HG03571 (cell line): Measurements from ENCODE around the gene DRD3.

Experiments used
- ATAC-seq: cut with Tn5 transposase; IDR thresholded peaks from one replicate; pipeline ENCODE4 v1.9.1; 2021; ENCODE audit not compliant: unreplicated experiment

The DRD3 gene

DNA sequence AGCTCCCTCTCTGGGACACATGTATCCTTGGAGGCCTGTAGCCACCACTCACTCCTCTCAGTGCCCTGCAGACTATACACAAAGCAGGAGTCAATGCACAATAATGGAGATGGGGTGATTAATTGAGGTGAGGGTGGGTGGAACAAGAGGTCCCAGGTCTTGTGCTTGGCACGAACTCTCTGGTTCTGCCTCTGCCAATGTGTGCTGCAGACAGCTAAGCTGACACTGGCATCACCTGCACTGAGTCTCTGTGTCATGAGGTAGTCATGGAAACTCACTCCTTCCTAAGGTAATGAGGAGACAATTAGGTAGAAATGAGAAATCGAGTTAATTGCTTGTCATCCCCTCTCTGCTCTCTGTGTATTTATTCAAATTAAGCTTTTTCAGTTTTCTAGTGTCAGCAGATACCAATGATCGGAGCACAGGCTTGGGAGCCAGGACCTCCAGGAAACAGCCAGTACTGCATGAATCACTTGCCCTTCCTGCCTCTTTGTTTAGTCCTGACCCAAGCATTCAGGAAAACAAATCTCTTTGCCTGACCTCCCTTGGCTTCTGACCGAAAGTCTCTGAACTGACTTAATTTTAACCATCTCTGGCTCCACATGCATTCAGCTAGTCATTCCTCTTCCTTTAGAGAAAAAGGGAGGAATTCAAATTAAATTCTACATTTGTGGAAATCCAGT, 56.7 kb downstream of the DRD3 start:
- no peak for ATAC-seq

DNA sequence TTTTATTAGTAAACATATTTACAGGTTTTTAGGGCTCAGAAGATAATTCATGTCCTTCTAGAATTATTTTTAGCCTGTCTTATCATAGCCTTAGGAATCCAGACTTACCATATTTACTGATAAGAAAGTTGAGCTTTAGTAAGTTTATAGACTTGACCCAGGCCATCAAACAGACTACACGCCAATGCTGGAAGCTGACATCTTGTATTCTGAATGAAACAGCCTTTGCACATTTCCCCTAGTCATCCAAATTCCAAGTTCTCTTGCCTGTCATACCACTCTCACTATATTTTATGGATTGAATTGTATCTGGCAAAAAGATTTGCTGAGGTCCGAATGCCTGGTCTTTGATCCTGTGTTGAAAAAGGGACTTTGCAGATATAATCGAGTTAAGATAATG, 58.6 kb downstream of the DRD3 start:
- ATAC-seq = no peak

DNA sequence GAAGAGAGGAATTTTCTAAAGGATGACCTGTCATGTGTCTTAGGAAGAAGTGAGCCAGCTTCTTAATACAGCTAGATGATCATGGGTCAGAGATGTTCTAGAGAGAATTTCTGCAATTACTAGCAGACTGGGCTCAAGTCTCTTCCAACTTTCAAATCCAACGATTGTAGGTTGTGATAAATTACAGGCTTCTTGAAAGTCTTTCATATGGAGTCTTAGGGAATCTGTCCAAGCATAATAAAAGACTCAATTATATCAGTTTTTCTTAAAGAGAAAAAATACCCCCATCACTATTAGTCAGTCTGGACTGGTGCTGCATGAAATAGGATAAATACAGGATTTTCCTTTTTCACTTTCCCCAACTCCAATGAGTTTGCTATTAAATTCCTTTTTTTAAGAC, 59.1 kb downstream of the DRD3 start:
- no peak for ATAC-seq

DNA sequence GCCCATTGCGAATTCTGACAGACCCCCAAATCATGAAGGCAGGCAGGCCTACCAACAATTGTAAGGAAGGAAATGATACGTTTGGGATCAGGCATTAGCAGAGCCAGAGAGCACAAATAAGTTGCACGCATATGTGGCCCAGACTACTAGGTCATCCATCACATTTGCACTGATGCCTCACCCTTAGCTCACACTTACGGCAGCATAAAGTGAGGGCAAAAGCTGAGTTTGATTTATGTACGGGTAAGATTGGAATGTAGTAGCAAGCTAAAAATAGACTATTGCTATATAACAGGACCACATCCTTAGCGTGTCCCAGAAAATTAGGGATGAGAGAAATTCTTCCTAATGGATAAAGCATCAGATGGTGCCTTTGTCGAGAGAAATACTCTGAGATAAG, 63.7 kb downstream of the DRD3 start:
- no peak for ATAC-seq

DNA sequence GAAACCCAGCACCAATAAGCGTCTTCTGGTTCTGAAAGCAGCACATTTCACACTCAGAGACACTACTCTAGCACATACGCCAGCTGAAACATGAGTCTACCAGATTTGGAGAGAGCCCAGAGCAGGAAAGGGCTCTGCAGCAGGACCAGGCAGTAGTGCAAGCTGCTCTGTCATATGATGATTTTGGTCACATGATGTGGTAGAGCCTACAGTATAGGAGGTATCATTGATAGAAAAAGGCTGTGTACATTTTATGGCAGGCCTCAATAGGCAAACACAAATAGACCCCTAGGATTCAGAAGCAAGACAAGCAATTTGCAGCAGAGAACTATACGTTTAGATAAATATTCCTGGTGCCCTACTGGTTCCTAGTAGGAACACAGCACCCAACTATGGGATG, 64.1 kb downstream of the DRD3 start:
- ATAC-seq = no peak

DNA sequence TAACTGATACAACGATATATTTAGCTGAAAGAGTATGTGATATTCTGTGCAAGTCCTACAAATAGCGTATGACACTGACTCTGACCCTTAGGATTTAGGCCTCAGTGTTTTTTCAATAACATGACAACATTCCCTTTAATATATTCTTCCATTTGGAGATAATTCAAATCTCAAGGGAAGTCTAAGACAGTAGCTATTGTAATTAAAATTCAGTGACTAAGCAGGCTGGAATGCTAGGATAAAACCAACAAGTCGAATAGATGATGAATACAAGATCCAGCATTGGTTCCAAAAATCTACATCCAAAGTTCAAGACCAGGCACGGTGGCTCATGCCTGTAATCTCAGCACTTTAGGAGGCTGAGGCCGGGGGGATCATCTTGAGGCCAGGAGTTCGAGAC, 66.2 kb downstream of the DRD3 start:
- no peak for ATAC-seq

DNA sequence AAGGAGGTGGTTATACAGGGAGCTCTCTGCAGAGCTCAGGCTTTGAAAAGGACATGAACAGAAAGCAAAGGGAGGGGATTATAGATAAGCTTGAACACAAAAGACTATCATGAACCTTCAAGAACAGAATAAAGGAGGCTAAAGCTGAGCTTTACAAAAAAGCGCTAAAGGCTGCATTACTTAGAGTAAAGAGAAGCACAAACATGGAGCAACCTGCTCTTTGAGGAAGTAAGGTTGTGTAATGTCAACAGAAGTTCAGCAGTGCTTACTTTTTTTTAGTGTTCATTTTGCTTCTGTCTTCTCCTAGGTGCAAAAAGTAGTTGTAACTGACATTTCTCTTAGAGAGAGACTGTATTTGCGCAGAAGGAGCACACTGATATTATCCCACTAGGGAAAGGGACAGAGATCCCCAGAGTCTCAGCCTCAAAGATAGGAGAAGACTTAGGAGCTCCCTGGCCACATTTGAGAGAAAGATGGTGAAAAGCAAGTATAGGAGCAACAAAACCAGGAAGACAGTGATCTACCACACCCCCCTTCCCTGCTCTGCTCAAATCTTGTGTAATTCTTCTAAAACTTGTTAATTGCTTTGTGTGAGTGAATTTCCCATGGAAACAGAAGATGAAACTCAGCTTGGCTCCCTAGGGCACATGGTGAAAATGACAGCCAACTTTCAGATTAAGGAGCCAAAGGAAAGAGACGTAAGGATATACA, 67.6 kb downstream of the DRD3 start:
- no peak for ATAC-seq

DNA sequence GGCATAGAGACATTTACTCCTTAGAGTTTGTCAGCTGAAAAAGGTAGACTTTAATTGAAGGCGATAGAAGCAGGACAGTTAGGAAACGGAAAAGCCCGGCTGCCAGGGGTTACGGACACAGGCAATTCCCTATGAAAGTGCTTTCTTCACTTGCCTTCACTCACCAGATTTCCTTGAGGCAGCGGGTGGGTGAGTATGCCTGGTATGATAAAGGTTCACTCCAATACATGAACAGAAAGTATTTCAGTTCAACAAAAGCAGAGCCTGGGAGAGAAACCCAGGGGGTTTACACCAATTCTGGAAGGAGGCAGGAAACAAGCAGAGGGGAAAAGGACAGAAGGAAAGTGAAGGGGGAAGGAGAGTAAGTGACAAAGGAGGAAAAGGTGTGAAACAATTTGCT, 68.4 kb downstream of the DRD3 start:
- no peak for ATAC-seq

DNA sequence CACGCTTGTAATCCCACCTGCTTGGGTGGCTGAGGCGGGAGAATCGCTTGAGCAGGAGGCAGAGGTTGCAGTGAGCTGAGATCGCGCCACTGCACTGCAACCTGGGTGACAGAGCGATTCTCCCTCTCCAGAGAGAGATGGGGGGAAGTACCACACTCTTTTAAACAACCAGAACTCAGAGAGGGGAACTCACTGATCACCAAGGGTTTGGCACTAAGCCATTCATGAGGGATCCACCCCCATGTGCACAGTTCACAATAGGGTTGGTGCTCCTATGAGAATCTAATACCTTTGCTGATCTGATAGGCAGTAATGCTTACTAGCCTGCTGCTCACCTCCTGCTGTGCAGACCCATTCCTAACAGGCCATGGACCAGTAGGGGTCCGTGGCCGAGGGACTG, 70.7 kb downstream of the DRD3 start:
- ATAC-seq = no peak

DNA sequence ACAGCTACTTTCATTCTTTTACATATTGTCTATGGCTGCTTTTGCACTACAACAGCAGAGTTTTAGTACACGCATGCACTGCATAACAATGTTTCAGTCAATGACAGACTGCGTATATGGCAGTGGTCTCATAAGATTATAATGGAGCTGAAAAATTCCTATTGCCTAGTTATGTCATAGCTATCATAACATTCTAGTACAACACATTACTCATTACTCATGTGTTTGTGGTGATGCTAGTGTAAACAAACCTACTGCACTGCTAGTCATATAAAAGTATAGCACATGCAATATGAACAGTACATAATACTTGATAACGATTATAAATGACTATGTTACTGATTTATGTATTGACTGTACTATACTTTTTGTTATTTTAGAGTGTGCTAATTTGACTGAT, 74.4 kb downstream of the DRD3 start:
- ATAC-seq = no peak

DNA sequence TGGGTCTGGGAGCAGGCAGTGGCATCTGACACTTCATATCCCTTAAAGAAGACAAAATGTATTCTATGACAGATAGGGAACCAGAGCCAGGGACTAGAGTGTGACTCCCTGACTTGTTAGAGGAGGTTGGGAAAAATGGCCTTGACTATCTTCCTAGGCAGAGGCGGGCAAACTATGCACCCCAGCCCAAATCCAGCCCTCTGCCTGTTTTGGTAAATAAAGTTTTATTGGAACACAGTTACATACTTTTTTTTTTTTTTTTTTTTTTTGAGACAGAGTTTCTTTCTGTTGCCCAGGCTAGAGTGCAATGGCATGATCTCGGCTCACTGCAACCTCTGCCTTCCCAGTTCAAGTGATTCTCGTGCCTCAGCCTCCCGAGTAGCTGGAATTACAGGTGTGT, 75.0 kb downstream of the DRD3 start:
- no peak for ATAC-seq

DNA sequence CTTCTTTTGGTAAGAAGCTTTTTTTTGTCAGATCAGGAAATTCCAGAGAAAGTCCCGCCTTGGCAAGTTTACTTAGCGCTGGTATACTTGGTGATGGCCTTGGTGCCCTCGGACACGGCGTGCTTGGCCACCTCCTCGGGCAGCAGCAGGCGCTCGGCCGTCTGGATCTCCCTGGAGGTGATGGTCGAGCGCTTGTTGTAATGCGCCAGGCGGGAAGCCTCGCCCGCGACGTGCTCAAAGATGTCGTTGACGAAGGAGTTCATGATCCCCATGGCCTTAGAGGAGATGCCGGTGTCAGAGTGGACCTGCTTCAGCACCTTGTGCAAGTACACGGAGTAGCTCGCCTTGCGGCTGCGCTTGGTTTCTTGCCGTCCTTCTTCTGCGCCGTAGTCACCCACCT, 75.7 kb downstream of the DRD3 start:
- ATAC-seq = no peak

DNA sequence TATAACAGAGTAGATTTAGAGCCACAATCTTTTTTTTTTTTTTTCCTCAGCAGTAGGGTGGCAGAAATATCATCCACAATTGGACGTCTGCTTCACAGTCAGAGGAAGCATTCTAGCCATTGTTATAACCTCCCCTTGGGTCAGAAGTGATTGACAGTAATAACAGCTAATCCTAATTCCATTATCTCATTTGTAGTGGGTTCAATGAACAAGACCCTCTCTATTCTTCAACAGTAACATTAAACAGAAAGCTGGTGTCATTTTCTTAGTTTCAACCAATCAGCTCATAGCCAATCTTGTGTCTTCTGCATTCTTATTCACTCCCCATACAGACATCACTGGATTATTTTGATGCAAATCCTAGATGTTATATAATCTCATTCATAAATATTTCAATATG, 77.8 kb downstream of the DRD3 start:
- no peak for ATAC-seq

DNA sequence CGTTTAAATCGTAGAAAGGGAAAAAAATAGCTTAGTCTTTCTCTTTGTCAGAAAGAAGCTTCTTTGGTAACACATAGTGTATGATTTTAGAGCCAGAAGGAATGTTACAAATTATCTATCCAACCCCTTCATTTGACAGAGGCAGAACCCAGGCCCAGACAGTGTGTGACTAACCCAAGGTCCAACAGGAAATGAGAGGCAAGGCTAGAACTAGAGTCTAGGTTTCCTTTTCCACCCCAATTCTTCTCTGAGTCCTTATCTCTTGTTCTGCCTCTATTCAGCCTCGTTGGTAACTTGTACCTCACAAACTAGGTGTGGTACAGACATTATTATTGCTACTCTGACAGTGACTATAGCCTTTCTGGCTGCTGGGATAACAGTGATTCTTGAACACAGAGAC, 83.1 kb downstream of the DRD3 start:
- ATAC-seq = no peak

DNA sequence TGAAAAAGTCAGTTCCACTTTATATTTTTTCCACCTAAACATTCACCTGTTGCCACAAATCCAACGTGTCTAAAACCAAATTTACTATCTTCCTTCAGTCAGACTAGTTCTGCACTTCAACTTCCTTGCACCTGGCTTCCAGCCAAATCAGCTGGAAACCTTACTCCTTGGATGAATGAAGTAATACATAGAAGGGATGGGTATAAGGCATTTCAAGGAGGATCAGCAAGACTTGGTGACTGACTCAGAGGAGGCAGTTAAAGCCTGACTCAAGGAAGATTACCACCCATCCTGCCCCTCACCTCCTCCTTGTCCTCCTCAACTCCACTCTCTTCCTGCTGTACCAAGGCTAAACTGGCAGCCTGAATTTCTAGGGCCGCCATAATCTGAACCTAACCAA, 85.3 kb downstream of the DRD3 start:
- no peak for ATAC-seq

DNA sequence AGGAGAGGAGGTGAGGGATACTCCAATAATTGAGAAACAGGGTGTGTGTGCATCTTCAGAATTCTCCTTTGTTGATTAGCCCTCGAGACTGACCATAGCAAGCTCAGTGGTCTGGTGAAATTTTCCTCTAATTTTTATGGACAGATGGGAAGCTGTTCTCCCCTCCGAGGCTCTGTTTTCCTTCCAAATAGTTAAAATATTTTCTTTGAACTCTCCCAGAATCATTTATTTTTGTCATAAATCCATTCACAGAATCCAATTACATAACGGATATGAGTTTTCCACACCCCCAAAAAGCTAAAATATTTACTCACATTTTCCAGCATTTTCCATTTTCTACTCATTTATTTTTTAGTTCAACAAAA, 85.9 kb downstream of the DRD3 start:
- ATAC-seq = no peak

DNA sequence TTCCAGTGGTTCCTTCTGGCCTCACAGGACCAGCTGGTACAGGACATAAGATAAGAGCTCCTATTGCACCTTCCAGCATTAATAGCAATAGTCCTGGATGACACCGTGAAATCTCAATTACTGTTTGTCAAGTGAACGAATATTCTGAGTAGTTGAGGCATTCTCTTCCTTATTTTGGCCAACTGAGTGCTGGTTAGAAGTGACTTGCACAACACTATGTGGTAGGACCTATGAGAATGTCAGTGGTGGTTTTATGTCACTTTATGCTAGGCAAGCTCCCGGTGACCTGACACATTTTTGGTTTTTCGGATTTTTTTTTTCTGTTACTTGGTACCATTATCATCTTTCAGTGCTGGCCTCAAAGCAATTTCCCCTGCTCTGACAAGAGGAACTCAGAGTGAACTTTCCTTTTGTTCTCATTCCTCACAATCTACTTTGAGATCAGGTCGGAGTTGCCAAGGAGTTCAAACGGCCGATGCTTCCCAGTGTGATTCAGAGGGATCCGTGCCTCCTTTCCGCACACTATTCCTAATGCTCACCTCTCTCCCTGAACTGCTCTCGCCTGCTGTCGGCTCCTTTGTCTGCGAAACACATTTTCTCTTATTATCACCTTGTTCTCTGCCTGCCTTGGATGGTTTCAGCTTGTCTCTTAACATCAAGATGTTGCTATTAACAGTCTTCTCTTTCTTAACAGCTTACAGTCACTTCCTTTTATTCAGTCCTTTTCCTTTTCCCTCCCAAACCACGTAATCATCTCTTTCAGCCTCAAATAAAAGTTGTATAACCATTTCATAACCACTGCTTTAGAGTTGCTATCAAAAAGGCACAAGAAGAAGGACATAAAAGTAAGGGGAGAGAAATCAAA, 86.5 kb downstream of the DRD3 start:
- no peak for ATAC-seq

DNA sequence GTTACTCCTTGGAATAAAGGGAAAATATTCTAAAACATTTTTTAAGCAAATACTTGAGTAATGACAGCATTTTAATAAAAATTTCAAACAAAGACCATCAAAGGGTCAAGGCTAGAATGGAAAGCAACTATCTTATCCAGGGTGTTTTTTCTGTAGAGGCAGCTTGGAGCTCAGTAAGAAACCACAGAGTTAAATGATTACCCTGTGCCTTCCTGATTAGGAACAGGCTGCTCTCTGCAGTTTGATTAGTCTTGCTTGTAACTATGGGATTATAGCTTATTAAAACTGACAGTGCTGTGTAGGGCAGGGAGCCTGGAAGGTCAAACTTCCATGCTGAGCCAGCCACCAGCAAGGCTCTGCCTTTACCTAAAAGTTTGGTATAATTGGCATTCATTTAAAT, 89.2 kb downstream of the DRD3 start:
- peak; percentile 53 for ATAC-seq

DNA sequence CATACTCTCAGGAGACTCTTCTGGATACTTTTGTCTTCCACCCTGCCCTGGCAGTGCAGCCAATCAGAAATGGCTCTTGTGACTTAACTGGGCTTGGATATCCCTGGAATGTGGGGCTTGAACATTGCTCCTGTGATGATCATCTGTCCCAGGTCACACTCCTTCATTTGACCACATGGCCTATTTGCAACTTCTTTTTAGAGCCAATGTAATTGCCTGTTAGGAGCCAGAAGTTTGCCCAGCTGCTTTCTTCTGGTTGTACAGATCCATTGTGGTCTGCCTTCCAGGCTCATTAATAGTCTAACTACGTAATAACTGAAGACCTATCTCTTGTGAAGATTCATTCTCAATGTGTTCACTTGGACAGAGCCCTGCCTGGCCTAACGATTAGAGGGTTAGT, 92.5 kb downstream of the DRD3 start:
- no peak for ATAC-seq

DNA sequence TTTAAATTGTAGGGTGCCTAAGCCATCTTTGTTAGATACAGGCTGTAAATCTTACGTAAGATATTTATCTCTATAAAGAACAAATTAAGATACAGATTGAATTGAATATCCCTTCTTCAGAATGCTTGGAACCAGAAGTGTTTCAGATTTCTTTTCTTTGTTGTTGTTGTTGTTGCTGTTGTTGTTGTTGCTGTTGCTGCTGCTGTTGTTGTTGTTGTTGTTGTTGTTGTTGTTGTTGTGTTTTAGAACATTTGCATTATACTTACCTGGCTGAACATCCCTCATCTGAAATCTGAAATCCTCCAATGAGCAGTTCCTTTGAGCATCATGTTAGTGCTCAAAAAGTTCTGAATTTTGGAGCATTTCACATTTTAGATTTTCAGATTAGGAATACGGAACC, 95.7 kb downstream of the DRD3 start:
- no peak for ATAC-seq

DNA sequence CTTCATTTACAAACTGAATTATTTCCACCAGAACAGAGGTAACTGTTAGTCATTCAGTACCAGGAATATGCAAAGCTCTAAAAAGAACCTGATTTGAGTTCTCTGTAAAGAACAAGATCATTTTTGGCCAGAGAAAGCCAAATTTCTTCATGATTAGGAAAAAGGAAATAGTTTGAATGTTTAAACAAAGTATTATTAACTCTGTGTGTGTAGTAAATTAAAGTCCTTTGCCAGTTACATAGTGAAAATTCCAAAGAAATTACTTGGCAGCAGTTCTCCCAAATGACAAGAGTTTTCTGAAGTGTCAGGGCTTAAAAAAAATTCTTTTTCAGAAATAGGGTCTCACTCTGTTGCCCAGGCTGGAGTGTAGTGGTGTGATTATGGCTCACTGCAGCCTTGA, 97.8 kb downstream of the DRD3 start:
- ATAC-seq = no peak

DNA sequence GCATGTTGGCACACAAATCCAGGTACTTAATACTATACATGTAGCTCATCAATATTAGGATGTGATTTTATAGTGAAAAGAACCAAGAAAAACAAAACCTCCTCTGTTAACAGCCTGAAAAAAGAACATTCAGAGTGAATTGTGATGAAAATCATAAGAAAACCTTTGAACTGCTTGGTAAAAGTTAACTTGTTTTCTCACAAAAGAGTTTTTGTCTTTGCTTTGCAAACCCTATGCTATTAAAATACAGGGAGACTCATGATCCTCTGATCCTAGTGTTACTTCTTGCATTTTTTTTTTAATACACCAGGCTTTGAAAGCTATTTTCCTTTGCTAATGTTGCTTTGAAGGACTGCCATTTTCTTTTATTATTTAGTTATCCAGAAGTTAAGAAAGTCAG, 98.7 kb downstream of the DRD3 start:
- no peak for ATAC-seq
